HG03378 (cell line): ENCODE data around the gene ID4.

Experiments used
- ATAC-seq: cut with Tn5 transposase; IDR thresholded peaks from one replicate; pipeline ENCODE4 v1.9.1; 2021; ENCODE audit warnings: mild to moderate bottlenecking, moderate library complexity; ENCODE audit not compliant: unreplicated experiment

Gene ID4

GRCh38 chr6:19836799-19837510, at the start of gene ID4:
Gene ID4 (plus strand): TSS chr6:19837370. CDS start chr6:19837755, 385 bp downstream.
- no peak for ATAC-seq

- ATAC-seq: no peak
Measured at GRCh38 chr6:19788686-19789085, 48.5 kb upstream of the ID4 start.

GRCh38 chr6:19789100-19789803, 47.9 kb upstream of the ID4 start:
- ATAC-seq: no peak

GRCh38 chr6:19791267-19791666, 45.9 kb upstream of the ID4 start:
- ATAC-seq: no peak

GRCh38 chr6:19795211-19795610, 42.0 kb upstream of the ID4 start:
- no peak for ATAC-seq

GRCh38 chr6:19796452-19796851, 40.7 kb upstream of the ID4 start:
- no peak for ATAC-seq

- no peak for ATAC-seq
Measured at GRCh38 chr6:19798362-19798761, 38.8 kb upstream of the ID4 start.

- no peak for ATAC-seq
Measured at GRCh38 chr6:19802656-19803055, 34.5 kb upstream of the ID4 start.

- no peak for ATAC-seq
Measured at GRCh38 chr6:19803331-19804204, 33.6 kb upstream of the ID4 start.

- ATAC-seq: peak; percentile 91
Measured at GRCh38 chr6:19804205-19805128, 32.7 kb upstream of the ID4 start.

- no peak for ATAC-seq
Measured at GRCh38 chr6:19805129-19805481, 32.1 kb upstream of the ID4 start.

GRCh38 chr6:19806971-19807396, 30.2 kb upstream of the ID4 start:
- no peak for ATAC-seq

- no peak for ATAC-seq
Measured at GRCh38 chr6:19811397-19812079, 25.6 kb upstream of the ID4 start.

GRCh38 chr6:19812512-19813119, 24.6 kb upstream of the ID4 start:
- no peak for ATAC-seq

GRCh38 chr6:19818805-19819204, 18.4 kb upstream of the ID4 start:
- ATAC-seq: no peak

- no peak for ATAC-seq
Measured at GRCh38 chr6:19824058-19824807, 12.9 kb upstream of the ID4 start.

- no peak for ATAC-seq
Measured at GRCh38 chr6:19827247-19827646, 9.9 kb upstream of the ID4 start.

GRCh38 chr6:19827903-19828302, 9.3 kb upstream of the ID4 start:
- no peak for ATAC-seq

- ATAC-seq: no peak
Measured at GRCh38 chr6:19830171-19830570, 7.0 kb upstream of the ID4 start.
